GM21717 (cell line): ENCODE measurements around the gene TSSK6.

Experiments used
- ATAC-seq: cut with Tn5 transposase; IDR thresholded peaks from one replicate; pipeline ENCODE4 v1.9.1; 2021; ENCODE audit warnings: mild to moderate bottlenecking, moderate library complexity; ENCODE audit not compliant: unreplicated experiment

Gene TSSK6

GRCh38 chr19:19544954-19545591 lies 29.7 kb upstream of the TSSK6 start:
- no peak for ATAC-seq

- no peak for ATAC-seq
These were observed 29.1 kb upstream of the TSSK6 start for GRCh38 chr19:19544257-19544953.

- ATAC-seq, result no peak
These were observed 28.3 kb upstream of the TSSK6 start for GRCh38 chr19:19543640-19544039.

DNA sequence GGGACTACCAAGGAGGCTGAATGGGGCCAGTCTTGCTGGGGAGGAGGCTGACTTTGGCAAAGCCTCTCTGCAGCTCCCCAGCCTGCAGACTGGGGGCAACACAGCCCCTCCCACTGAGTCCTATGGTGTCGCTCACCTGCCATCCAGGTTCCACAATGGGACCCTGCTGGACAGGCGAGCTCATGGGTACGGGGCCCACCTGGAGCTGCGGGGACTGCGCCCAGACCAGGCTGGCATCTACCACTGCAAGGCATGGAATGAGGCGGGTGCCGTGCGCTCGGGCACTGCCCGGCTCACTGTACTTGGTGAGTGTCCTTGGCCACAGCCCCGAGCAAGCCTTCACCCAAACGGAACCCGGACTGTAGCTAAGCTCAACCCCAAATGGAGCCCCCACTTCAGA lies 27.8 kb upstream of the TSSK6 start:
- ATAC-seq, result no peak

GRCh38 chr19:19542507-19542906 lies 27.2 kb upstream of the TSSK6 start:
- ATAC-seq, result no peak

DNA sequence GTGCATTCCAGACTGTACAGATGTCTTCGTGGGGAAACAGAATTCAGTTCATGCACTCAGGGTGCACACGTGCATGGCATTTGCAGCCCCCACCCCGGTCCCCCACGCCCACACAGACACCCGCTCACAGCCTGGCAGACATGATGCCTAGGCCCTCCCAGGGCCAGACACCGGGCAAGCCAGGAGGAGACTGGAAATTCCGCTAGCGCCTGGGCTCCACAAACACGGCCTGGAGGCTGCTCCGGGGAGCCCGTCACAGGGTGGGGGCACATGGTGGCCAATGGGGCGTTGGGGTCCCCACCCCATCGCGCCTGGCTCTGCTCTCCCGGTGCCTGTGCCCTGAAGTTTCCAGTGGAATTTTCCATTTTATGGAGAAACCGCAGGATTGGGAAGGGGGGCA lies 26.3 kb upstream of the TSSK6 start:
- ATAC-seq, result no peak

GRCh38 chr19:19540715-19541515 lies 25.6 kb upstream of the TSSK6 start:
- no peak for ATAC-seq

GRCh38 chr19:19540064-19540714 lies 24.8 kb upstream of the TSSK6 start:
- no peak for ATAC-seq

GRCh38 chr19:19539698-19540063 lies 24.3 kb upstream of the TSSK6 start:
- ATAC-seq, result no peak

DNA sequence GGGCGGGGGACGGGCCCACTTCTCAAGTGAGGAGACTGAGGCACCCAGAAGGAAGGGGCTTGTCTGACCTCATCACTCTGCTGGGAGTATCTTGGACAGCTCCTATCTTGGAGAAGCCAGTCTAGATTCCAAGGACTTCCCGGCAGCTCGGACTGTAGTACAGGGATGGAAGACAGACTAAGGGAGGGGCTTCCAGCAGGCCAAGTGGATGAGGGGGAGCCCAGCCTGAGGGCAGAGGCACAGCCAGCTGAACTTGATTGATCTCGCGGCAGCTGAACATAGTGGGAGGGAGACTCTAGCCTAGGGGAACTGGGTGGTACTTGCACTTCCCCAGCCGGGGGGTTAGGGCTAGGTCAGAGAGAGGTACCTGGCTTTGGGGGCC lies 23.4 kb upstream of the TSSK6 start:
- ATAC-seq, result no peak

DNA sequence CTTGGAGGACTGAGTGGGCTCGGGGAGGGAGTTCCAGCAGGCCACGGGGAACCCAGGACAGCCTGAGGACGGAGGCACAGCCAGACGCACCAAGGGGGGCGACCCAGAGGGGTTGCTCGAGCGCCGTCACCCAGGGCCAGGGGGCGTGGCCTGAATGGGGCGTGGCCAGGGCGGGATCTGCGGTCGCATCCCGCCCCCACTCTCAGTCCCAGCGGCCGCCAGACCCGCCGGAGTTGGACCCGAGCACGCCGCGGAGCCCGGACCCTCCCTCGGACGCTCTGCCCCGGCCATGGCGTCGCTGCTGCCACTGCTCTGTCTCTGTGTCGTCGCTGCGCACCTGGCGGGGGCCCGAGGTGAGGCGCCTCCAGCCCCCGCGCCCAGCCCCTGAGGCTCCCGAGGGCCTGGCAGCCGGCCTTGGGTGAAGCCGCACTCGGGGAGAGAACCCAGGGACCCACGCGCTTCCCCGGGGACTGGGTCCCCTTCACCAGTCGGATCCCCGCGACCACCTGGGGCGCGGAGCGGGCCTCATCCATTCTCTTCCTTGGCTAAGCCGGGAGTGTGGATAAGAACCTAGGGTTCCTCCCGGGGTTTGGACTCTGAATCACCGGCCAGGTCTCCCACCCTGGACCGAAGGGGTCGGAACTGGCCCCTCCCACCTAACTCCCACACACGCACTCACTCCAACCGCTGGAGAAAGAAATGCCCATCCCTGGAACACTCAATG lies 22.9 kb upstream of the TSSK6 start, which contains the start of gene CILP2:
Gene CILP2 (plus strand): TSS at position 205 of the 724 bp plus-strand sequence. CDS start 85 bp downstream, at position 290.
- ATAC-seq, result no peak

DNA sequence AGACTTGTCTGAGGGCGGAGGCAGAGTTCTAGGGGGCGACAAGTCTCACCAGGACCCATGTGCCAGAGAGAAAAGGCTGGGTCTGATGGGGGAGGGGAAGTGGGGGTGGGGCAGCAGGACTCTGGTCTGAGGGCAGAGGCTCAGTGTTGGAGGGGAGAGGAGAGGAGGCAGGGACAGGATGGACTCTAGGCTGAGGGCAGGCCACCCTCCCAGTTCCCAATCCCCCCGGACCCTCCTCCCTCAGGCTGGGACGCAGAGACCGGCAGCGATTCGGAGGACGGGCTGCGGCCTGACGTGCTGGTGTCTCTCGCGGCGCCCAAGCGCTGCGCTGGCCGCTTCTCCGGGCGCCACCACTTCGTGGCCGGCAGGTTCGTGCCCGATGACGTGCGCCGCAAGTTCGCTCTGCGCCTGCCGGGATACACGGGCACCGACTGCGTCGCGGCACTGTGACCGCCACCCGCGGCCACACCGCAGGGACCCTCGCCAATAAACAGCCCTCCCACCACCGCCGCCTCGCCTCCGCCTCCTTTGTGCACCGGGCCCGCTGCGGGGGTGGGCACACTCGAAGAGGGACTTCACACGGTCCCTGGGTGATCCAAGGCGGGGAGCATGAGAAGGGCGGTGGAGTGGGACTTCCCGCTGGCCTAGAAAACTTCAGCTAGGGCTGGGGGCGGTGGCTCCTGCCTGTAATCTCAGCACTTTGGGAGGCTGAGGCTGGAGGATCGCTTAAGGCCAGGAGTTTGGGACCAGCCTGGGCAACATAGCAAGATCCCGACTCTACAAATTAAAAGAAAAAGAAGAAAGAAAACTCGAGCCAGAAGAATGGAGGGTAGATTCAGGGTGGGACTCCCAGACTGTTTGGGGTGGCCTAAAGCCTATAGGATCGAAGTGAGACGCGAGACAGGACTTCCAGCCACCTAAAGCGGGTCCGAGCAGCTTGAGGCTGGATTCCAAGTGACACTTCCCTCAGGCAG lies 22.0 kb upstream of the TSSK6 start:
- no peak for ATAC-seq

DNA sequence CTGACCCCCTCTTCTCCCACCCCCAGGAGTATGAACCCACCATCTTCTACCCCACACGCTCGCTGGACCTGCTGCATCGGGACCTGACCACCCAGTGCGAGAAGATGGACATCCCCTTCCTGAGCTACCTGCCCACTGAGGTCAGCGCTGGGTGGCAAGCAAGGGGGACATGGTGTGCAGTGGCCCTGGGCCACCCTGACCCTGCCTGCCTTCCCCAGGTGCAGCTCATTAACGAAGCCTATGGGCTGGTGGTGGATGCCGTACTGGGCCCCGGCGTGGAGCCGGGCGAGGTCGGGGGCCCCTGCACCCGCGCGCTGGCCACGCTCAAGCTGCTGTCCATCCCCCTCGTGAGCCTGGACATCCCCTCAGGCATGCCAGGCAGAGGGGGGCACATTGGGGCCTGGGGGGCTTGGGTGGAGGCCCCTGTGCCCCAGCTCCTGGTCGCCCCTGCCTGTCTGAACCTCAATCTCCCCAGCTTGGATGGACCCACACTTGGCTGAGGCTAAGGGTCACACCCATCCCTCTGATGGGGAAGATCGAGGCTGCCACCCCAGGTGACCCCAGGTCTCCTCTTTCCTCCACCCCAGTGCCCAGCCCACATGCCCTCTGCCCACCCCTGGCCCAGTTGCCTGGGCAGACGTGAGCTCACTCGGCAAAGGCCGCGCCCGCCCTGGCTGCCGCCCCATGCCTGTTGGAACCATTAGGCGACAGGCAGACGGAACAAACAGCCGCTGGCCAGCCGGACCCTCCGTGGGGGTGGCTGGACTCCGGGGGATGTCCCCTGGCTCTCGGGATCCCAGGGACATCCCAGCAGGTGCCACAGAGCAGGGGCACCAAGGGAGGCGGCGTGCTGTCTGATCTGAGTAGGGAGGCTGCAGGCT lies 20.2 kb upstream of the TSSK6 start:
- no peak for ATAC-seq

DNA sequence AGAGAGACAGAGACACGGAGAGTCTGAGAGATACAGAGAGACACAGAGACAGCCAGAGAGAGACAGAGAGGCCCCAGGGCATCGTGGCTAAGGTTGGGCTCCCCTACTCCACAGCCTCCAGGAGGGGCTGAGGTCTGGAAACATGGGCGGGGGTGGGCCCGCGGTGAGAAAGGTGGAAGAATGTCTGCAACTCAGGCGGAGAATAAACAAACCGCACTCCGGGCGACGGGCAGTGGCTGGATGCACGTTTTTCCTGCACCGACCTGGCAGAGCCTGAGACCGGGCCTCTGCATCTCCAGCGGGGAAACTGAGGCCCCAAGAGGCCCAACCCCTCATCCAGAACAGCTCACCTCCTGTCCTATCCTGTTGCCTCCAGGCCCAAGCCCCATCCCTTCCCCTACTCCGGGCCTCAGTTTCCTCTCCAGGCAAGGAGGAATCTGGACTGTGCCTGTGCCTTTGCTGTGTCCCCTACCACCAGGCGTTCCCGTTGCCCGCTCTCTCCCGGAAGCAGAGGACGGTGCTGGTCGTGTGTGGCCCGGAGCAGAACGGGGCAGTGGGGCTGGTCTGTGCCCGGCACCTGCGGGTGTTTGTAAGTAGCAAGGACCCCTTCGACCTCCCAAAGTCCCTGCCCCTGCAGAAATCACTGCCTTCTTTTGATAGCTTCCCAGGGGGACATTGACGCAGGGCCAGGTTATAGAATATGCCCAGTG lies 19.4 kb upstream of the TSSK6 start:
- no peak for ATAC-seq

DNA sequence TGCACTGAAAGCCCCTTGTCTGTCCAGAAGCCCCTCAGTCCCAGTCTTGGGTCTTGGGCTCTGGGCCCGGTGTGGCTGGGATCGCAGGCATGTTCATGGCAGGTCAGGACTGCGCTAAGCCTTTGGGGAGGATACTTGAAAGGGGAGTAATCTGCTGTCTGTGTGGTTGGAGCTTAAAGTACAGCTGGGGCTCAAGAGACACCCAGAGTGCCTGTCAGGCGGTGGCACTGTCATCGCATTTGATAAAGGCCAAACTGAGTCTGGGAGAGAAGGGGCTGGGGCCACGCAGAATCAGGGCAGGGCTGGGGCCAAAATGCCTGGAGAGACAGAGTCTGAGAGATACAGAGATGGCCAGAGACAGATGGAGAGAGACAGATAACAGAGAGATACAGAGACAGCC lies 18.5 kb upstream of the TSSK6 start:
- no peak for ATAC-seq

- ATAC-seq, result no peak
These were observed 17.7 kb upstream of the TSSK6 start for GRCh38 chr19:19532806-19533701.
